ENCODE measurements around the gene INTS11.

- TF ChIP-seq POLR2AphosphoS5 (IDR thresholded peaks at IDR 0.05; ENCODE audit: borderline replicate concordance, low read depth, low read length) (no peak), EZH2 (IDR thresholded peaks at IDR 0.05) (no peak)
These were observed 39.3 kb downstream of the INTS11 start for GRCh38 chr1:1285102-1285571.

Data from SK-N-MC (cell line).